Measurements from ENCODE around the gene ARHGAP26.
"Not testable (repeated sequence)": the region's sequence is repeated elsewhere in the genome, so short reads cannot be mapped to it uniquely, and the experiment has no call there.

The ARHGAP26 gene

GRCh38 chr5:142971303-142972013 is 201.3 kb downstream of the ARHGAP26 start:
- DNase-seq = no peak

DNA sequence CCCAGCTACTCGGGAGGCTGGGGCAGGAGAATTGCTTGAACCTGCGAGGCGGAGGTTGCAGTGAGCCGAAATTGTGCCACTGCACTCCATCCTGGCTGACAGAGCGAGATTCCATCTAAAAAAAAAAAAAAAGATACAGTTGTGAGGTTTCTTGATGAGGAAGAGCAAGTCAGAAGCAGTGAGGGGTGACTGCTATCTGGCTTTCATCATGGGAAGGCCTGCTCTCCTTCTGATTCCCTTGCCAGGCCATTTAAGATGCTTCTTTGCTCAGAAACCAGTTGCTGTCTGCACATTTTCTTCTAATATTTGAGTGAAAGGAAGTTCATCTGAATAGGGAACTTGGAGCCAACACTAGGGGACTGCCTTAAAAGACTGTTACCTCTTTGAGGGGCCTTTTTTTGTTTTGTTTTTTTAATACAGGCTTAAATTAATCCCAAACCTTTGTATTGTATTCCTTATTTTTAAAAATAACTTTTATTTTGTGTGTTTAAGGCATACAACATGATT is 201.9 kb downstream of the ARHGAP26 start:
- no peak for DNase-seq

DNA sequence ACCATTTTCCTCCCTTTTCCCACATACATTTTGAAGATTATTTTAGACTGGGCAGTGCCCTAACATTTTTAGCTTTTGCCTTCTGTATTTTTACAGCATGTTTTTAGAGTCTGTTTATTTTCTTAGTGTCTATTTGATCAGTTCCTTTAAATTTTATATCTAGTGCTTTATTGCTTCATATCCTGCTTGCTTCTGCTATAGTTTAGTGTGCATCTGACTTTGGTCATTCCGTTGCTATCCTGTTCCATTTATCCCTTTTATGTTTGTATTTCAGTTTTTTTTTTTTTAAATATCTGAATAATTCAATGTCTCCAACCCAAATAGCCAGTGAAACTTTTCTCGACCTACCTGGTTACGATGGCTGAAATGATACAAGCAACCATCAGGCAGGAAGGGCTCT is 203.8 kb downstream of the ARHGAP26 start:
- no peak for DNase-seq

DNA sequence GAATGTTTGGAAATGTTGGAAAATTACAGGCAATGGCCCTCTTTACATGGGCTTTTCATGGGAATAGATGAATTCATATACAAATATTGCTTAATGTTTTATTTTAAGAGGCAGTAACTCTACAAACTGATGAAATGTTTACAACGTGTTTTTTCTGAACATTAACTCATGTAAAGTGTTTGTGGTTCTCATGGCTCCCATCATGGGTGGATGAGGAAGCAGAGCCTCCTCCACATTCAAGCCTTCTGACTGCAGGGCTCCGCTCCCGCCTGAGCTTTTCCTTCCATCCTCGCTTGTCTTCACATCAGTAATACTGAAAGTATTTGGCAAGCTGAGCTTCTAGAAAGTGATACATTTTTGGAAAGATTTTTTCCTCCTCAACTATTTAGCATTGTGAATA is 204.2 kb downstream of the ARHGAP26 start:
- DNase-seq = no peak

GRCh38 chr5:142976861-142977260 is 206.7 kb downstream of the ARHGAP26 start:
- DNase-seq = no peak

GRCh38 chr5:142977363-142978051 is 207.3 kb downstream of the ARHGAP26 start:
- DNase-seq = no peak

GRCh38 chr5:142978252-142978651 is 208.1 kb downstream of the ARHGAP26 start:
- DNase-seq = no peak

DNA sequence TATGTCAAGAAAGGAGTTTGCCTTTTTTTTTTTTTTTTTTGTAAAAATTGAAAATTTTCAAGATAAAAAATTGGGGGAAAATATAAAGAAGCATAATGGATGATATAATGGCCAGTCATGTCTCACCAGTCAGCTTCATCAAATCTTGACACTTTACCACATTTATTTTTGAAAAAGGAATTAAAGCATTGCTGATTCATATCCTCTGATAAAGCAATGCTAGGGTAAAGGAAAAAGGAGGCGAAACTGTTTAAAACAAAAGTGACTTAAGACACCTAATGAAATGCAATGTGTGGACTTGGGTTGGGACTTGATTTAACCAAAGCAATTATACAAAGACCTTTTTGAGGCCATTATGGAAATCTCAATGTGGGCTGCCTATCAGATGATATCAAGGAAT is 208.5 kb downstream of the ARHGAP26 start:
- no peak for DNase-seq

DNA sequence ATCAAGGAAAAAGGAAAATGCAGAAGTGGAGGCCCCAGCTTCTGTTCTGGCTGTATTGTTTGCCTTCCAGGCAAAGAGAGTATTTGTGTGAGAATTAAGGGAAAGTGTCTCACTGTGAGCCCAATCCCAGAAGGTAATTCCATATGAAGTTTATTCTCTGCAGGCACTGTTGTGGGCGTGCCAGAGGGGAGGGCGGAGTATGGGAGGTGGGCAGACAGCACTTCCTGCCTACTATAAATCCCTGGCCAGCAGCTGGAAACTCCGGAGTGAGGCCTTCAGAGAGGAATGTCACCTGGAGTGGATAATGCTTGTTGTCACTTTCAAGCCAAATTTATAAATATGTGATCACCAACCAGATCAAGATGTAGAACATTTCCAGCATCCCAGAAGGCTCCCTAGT is 209.5 kb downstream of the ARHGAP26 start:
- no peak for DNase-seq

GRCh38 chr5:142981475-142981874 is 211.3 kb downstream of the ARHGAP26 start:
- no peak for DNase-seq

DNA sequence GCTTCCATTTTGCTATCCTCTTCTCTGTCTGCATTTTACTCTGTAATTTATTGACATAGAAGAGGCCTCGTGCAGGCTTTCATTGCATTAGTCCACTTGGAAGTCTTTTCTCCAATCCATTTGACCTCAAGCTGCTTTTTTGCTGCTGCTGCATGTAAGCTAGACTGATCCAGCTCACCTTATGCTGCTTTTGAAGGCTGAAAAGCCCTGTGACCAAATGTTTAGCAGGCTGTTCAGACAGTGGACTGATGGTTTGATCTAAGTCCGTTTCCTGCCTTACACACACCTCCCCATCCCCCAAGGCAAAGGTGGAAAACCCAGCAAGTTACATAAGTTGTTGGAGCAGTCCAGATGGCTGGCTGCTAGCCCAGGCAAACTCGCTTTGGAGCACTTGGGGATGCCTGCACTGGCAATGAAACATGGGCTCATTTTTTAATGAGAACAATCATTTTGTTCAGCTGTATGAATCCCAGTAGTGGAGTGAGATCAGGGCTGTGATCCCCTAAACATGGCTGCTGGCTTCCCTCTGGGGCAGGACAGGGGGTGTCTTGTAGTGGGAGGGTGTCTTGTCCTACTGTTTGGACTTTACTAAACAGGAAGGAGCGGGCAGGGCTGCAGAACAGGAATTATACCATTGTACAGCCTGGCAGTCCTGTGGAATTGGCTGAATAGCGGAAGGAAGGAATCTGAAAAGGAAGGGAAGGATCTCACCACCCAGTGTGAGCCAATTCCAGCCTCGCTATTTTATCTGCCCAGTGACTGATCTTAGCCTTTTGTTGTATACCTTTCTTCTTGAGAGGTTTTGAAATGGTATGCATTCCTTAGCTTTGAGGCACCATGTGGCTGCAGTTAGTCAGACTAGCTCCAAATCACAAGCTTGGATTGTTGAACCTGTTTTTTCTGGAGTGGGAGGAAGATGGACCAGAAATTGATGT is 212.0 kb downstream of the ARHGAP26 start:
- DNase-seq = no peak

DNA sequence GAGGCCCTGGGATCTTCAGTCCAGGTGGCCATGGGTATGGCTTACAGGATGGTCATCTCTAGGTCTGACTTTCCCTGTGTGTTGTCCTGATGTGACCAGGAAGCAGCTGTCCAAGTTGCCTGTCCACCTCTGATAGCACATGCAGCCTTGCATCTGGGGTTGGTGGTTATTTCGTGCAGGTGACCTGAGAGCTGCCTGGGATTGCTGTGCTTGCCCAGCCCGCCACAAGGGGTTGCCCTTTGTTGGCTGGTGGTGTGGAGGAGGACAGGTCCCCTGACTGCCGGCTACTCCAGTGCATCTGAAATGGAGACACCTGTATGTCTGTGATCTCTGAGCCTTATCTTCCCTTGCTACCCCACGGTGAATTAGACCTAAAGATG is 212.6 kb downstream of the ARHGAP26 start:
- DNase-seq = no peak

DNA sequence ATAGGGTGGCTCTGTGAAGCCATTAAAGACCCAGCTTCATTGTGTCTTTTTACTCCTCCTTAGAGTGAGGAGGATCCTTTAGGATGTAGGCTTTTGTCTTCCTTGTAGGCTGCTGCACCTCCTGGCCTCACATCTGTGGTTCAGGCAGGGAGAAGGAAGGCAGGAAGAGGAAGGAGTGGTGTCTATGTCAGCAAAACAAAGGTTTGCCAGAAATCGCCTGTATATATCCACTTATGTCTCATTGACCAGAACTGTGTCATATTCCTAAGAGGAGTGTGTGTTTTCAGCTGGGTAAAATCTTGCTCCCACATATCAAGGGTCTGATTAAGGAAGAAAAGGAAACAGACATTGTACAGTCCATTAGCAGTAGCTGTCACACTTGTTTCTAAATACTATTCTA is 213.8 kb downstream of the ARHGAP26 start:
- DNase-seq = no peak

DNA sequence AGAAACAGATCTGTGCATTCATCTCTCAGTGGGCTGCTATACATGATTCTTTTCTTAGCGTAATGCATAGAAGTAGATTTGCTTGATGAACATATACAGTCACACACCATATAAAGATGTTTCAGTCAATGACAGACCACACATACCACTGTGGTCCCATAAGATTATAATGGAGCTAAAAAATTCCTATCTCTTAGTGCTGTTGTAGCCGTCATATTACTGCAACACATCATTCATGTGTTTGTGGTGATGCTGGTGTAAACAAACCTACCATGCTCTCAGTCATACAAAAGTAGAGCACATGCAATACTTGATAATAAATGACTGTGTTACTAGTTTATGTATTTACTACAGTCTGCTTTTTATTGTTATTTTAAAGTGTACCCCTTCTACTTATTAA is 214.3 kb downstream of the ARHGAP26 start:
- no peak for DNase-seq

- not testable (repeated sequence) for DNase-seq
Observed at GRCh38 chr5:142989270-142989669, 219.1 kb downstream of the ARHGAP26 start.

GRCh38 chr5:142990073-142990472 is 219.9 kb downstream of the ARHGAP26 start:
- DNase-seq = not testable (repeated sequence)

DNA sequence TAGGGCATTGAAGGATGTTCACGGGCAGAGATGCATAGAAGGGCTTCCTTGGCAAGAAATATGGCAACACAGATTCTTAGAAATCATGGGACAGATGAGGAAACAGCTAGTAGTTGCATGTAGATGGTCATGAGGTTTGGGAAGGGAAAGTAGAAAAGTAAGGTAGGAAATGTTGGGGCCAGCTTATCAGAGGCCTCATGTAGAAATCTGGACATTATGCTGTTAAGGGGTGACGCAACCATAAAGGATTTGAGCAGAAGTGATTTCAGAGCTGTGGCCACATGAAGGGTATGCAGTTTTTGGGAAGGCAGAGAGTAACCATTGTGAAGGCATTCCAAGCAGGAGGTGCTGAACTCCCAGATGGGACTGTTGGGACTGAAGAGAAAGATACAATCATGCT is 224.0 kb downstream of the ARHGAP26 start:
- no peak for DNase-seq

- DNase-seq = not testable (repeated sequence)
Observed at GRCh38 chr5:142995621-142996020, 225.4 kb downstream of the ARHGAP26 start.

GRCh38 chr5:142997591-142997990 is 227.4 kb downstream of the ARHGAP26 start:
- no peak for DNase-seq

DNA sequence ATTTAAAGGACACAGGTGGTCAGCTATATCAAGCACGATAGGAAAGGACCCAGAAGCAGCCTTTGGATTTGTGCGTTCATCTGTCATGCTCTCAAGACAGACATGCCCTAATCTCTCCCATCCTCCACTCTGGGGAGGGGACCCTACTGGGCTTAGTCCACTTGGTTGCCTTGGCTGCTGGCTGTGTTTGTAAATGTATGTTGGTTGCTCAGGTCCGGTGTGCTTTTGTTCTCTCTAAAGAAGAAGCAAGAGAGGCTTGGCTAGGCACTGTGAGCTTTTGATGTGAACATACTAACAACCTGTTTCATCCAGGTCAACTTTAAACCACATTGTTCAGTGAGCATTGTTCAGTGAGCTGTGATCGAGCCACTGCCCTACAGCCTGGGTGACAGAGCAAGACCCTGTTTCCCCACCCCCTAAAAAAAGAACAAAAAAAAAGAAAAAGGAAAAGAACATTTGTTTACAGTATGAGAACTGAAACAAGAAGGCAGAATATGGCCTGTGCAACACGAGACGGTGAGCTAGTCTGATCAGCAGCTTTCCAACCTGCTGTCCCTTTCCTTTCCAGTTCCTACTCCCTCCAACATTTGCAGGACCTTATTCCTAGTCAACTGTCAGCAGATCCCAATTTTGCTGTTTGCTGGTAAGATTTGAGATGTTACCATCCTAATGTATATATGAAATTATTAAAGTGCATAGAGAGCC is 228.3 kb downstream of the ARHGAP26 start:
- no peak for DNase-seq

DNA sequence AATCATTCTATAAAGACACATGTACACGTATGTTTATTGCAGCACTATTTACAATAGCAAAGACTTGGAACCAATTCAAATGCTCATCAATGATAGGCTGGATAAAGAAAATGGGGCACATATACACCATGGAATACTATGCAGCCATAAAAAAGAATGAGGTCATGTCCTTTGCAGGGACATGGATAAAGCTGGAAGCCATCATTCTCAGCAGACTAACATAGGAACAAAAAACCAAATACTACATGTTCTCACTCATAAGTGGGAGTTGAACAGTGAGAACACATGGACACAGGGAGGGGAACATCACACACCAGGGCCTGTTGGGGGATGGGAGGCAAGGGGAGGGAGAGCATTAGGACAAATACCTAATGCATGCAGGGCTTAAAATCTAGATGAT is 230.4 kb downstream of the ARHGAP26 start:
- not testable (repeated sequence) for DNase-seq

DNA sequence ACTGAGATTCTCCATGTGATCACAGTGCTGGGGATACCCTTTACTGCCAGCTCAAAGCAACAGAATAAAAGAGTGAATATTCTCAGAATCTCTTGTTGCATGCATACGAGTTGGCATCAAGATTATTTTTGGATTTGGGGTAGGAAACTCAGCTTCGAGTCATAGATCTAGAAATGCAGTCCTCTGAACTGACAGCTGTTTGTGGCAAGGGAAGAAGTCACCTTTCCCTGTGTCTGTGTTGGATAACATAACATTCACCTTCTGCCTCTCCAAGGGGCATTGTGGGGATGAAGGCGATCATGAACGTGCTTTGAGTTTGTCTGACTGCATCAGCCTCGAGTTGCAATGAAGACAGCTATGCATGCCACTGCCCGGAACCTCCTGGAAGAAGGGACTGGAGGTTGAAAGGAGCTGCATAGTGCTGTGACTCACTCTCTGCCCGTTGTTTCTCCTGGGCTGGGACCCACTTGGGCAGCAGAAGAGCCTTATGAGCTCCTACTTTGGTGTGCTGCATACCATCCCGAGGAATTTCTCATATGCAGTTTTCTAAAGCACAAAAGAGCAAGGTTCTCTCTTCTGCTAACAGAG is 231.7 kb downstream of the ARHGAP26 start:
- no peak for DNase-seq
